Heart right ventricle (tissue), 16 donors: ENCODE results near the gene PHC3. TPM values are rescaled to one million over a fixed set of nuclear protein-coding genes. Genes with fewer than 3 reads are reported as not detected.
A peak's percentile ranks its signal among the peaks of the same experiment; 100 is the strongest.

ENCODE experiments used
- ATAC-seq, 8 donors: fragments of 200-7000 bp; cut with Tn5 transposase; one replicate each; pipeline ENCODE4 v1.9.1; 2020; ENCODE audit warnings: mild to moderate bottlenecking in 8 of 8, moderate library complexity in 8 of 8, moderate number of reproducible peaks in 1 of 8
- DNase-seq, 2 donors: peaks; one replicate each; pipeline ENCODE4 v3.0.0-alpha.2; 2020
- H3K27ac ChIP-seq, 10 donors: fragments of 200-600 bp; sonication (generic) in 2 of 10; one replicate each; pipeline versions ENCODE4 v1.5.0 to v1.8.0; 2020 to 2022; ENCODE audit warnings: mild to moderate bottlenecking in 3 of 10
- H3K27me3 ChIP-seq, 7 donors: fragments of 200-600 bp; one replicate each; pipeline ENCODE4 v1.8.0; 2021 to 2022; ENCODE audit warnings: mild to moderate bottlenecking in 2 of 7
- H3K36me3 ChIP-seq, 9 donors: fragments of 200-600 bp; sonication (generic) in 1 of 9; one replicate each; pipeline versions ENCODE4 v1.5.0 to v1.8.0; 2020 to 2022; ENCODE audit warnings: mild to moderate bottlenecking in 2 of 9
- H3K4me1 ChIP-seq, 9 donors: fragments of 200-600 bp; sonication (generic) in 1 of 9; one replicate each; pipeline versions ENCODE4 v1.5.0 to v1.8.0; 2020 to 2022; ENCODE audit warnings: mild to moderate bottlenecking in 4 of 9
- H3K4me3 ChIP-seq, 10 donors: fragments of 200-600 bp; sonication (generic) in 2 of 10; one replicate each; pipeline versions ENCODE4 v1.5.0 to v1.8.0; 2020 to 2022; ENCODE audit warnings: mild to moderate bottlenecking in 7 of 10, moderate library complexity in 2 of 10
- H3K9me3 ChIP-seq, 11 donors: fragments of 200-600 bp in 10 of 11; sonication (generic) in 2 of 11; one replicate each; pipeline versions ENCODE4 v1.5.0 to v1.8.0; 2013 to 2022; ENCODE audit warnings: mild to moderate bottlenecking in 2 of 11, control low read depth in 1 of 11, moderate library complexity in 1 of 11
- CTCF ChIP-seq, 9 donors: fragments of 200-600 bp; sonication (generic) in 2 of 9; IDR thresholded peaks; one replicate each; pipeline versions ENCODE4 v1.5.0 to v1.8.0; 2021 to 2022; ENCODE audit warnings: antibody characterized with exemption in 9 of 9, mild to moderate bottlenecking in 5 of 9, moderate library complexity in 1 of 9
- WGBS, 2 donors: extraction: QIAGEN DNeasy Blood & Tissue Kit; methylation state at CpG; one replicate each; pipeline ENCODE4 v1.1.7; 2013; ENCODE audit warnings: inconsistent platforms in 1 of 2; 5-methylcytosine and 5-hydroxymethylcytosine counted together
- intact Hi-C, 10 donors: fragments of 100-400 bp; cut with DNase I; formaldehyde crosslinking; loops; one replicate each; pipeline versions ENCODE4 v1.11.1 to v1.14.2; 2022
- polyA plus RNA-seq, 2 donors: library from polyadenylated mRNA; stranded (reverse); fragments of 200-250 nt; gene quantifications; one replicate each; pipeline ENCODE4 v1.2.3, GENCODE V29; 2013
- total RNA-seq, 10 donors: library from RNA; stranded (reverse); fragmentation: NEBNext Ultra II Directional in 3 of 10; extraction: Animal tissue kit (Norgen Biotek cat#: 25700) in 3 of 10; gene quantifications; one replicate each; pipeline versions ENCODE4 v1.2.1 to v1.2.4, GENCODE V29; 2021 to 2023
- donor health status: Arrhythmogenic right ventricular cardiomyopathy.
- donor health status: ischemic (EF 13 %, LVEDD 7.1; RV severe dilation, severe dysfunction).
- donor health status: healthy with polysubstance abuse.
- donor health status: DM: no; HTN: yes; CAD: no.
- donor health status: DM: no; HTN: no; CAD: no.
- donor health status: ischemic (EF 25% LVEDD 6.9; RV normal size, moderate dysfunction).
- donor health status: ischemic (EF 25% LVEDD 5.7; RV mildly dilated, moderate dysfunction).
- donor health status: healthy.
- donor health status: DM: yes; HTN: yes; CAD: no.
- donor health status: Ischemic cardiomyopathy.
- donor health status: ischemic (EF 35%, LVEDD 5.7; RV mildly dilated, moderate dysfunction).
- donor health status: nonischemic (EF 11% LVEDD 7.7; RV severe dilation, severe dysfunction).
- donor health status: DM: yes; HTN: yes; CAD: no.
- donor health status: PGD.
- donor health status: ischemic (EF 29% LVEDD 5.4; RV normal size, mild dysfunction).
- donor health status: nonischemic (EF 23%, LVEDD 6.1; RV moderate dilation, normal function).

The PHC3 gene
- total and polyA plus RNA-seq, 12 donors = 2.4 to 70.8 (median 55.3) TPM

GRCh38 chr3:170154084-170154483 lies 27.4 kb downstream of the PHC3 start:
- no peak for TF ChIP-seq CTCF (IDR thresholded peaks at IDR 0.05)
- WGBS, 2 donors = 94 to 95% methylated on average over 3 of the region's 3 CpGs
- intact Hi-C loops = no loop called here
- ATAC-seq = no peak
- no peaks in the 10 kb centered on the region for H3K27me3 ChIP-seq
- DNase-seq = no peak
- peaks cover 0 to 33% (median 19%) of the 10 kb centered on the region in 9 donors for H3K4me1 ChIP-seq
- H3K36me3 ChIP-seq = peaks cover 0 to 52% (median 8%) of the 10 kb centered on the region in 9 donors
- H3K4me3 ChIP-seq = no peak overlapping the region
- no peaks in the 10 kb centered on the region for H3K9me3 ChIP-seq
- peak overlapping the region in 2 of 10 donors; percentile 11 to 68 for H3K27ac ChIP-seq

- H3K4me1 ChIP-seq = peaks cover 0 to 33% (median 19%) of the 10 kb centered on the region in 9 donors
- no peak overlapping the region for H3K4me3 ChIP-seq
- WGBS, 2 donors = 73 to 87% methylated on average over 2 of the region's 2 CpGs
- no peak for TF ChIP-seq CTCF (IDR thresholded peaks at IDR 0.05)
- peaks cover 0 to 56% (median 8%) of the 10 kb centered on the region in 9 donors for H3K36me3 ChIP-seq
- H3K9me3 ChIP-seq = no peaks in the 10 kb centered on the region
- no peak overlapping the region for H3K27ac ChIP-seq
- DNase-seq = no peak
- no peak for ATAC-seq
- no peaks in the 10 kb centered on the region for H3K27me3 ChIP-seq
- intact Hi-C loops = no loop called here
Observed at GRCh38 chr3:170151536-170151935, 30.0 kb downstream of the PHC3 start.

- no peak for DNase-seq
- TF ChIP-seq CTCF (IDR thresholded peaks at IDR 0.05) = no peak
- H3K4me3 ChIP-seq = no peak overlapping the region
- H3K9me3 ChIP-seq = no peaks in the 10 kb centered on the region
- H3K27me3 ChIP-seq = no peaks in the 10 kb centered on the region
- H3K36me3 ChIP-seq = peaks cover 0 to 70% (median 9%) of the 10 kb centered on the region in 9 donors
- 92 to 98% methylated on average over 5 of the region's 5 CpGs for WGBS, 2 donors
- intact Hi-C loops = no loop called here
- peaks cover 0 to 26% (median 7%) of the 10 kb centered on the region in 9 donors for H3K4me1 ChIP-seq
- no peak for ATAC-seq
- no peak overlapping the region for H3K27ac ChIP-seq
Observed at GRCh38 chr3:170149016-170149415, 32.5 kb downstream of the PHC3 start.

GRCh38 chr3:170145278-170145677 lies 36.3 kb downstream of the PHC3 start:
- H3K4me3 ChIP-seq = no peak overlapping the region
- H3K27ac ChIP-seq = no peak overlapping the region
- H3K27me3 ChIP-seq = no peaks in the 10 kb centered on the region
- peaks cover 0 to 13% (median 4%) of the 10 kb centered on the region in 9 donors for H3K4me1 ChIP-seq
- H3K9me3 ChIP-seq = no peaks in the 10 kb centered on the region
- peaks cover 0 to 91% (median 11%) of the 10 kb centered on the region in 9 donors for H3K36me3 ChIP-seq
- ATAC-seq = no peak
- intact Hi-C loops = no loop called here
- WGBS, 2 donors = 81 to 85% methylated on average over 4 of the region's 4 CpGs
- DNase-seq = no peak
- TF ChIP-seq CTCF (IDR thresholded peaks at IDR 0.05) = no peak
